Activated T-helper 17 cell treated with anti-CD3 and anti-CD28 coated beads, Interleukin-2, amount 50 U/mL, for 72 hours (primary cell): ENCODE data around the gene TAAR8. TPM values are rescaled to one million over a fixed set of nuclear protein-coding genes. Genes with fewer than 3 reads are reported as not detected.
"Not testable (repeated sequence)": the region's sequence is repeated elsewhere in the genome, so short reads cannot be mapped to it uniquely, and the experiment has no call there.

Source experiments
- ATAC-seq: fragments of 150-1000 bp; cut with Tn5 transposase; replicated peaks from 2 replicates; pipeline ENCODE4 v1.10.0; 2021; ENCODE audit warnings: mild to moderate bottlenecking, moderate library complexity
- H3K27ac Mint-ChIP-seq: one replicate; pipeline ENCODE4 v1.8.0; 2022; ENCODE audit warnings: mixed read lengths
- H3K27me3 Mint-ChIP-seq: one replicate; pipeline ENCODE4 v1.8.0; 2022; ENCODE audit warnings: mixed read lengths
- H3K36me3 Mint-ChIP-seq: one replicate; pipeline ENCODE4 v1.8.0; 2022; ENCODE audit warnings: low read depth, mild to moderate bottlenecking, mixed read lengths
- H3K4me1 Mint-ChIP-seq: one replicate; pipeline ENCODE4 v1.8.0; 2022; ENCODE audit warnings: mixed read lengths
- H3K4me3 Mint-ChIP-seq: one replicate; pipeline ENCODE4 v1.8.0; 2022; ENCODE audit warnings: mild to moderate bottlenecking, mixed read lengths
- H3K9me3 Mint-ChIP-seq: one replicate; pipeline ENCODE4 v1.8.0; 2022; ENCODE audit warnings: mixed read lengths
- total RNA-seq, 2 donors: library from RNA; stranded (reverse); gene quantifications; one replicate each; pipeline ENCODE4 v1.2.3, GENCODE V29; 2022

TAAR8 gene
- total RNA-seq, 2 donors from 2014 or later: not detected

- Mint-ChIP-seq H3K4me1 (no peaks in the 10 kb centered on the region), H3K36me3 (no peaks in the 10 kb centered on the region), H3K27ac (no peak within 1 kb of the TSS), H3K9me3 (no peaks in the 10 kb centered on the region), H3K27me3 (peaks cover 26% of the 10 kb centered on the region), H3K4me3 (no peak within 1 kb of the TSS)
- ATAC-seq: no peak
Observed at GRCh38 chr6:132570221-132570777, 17.8 kb downstream of the TAAR8 start, which contains the start of gene TAAR6. TAAR6 (plus strand) TSS chr6:132570322; CDS start chr6:132570322, 0 bp downstream.

GRCh38 chr6:132571774-132572173 lies 19.3 kb downstream of the TAAR8 start:
- no peaks in the 10 kb centered on the region for H3K4me1 Mint-ChIP-seq
- ATAC-seq: no peak
- H3K36me3 Mint-ChIP-seq: no peaks in the 10 kb centered on the region
- H3K27ac Mint-ChIP-seq: no peak overlapping the region
- peaks cover 22% of the 10 kb centered on the region for H3K27me3 Mint-ChIP-seq
- H3K9me3 Mint-ChIP-seq: no peaks in the 10 kb centered on the region
- no peak overlapping the region for H3K4me3 Mint-ChIP-seq

DNA sequence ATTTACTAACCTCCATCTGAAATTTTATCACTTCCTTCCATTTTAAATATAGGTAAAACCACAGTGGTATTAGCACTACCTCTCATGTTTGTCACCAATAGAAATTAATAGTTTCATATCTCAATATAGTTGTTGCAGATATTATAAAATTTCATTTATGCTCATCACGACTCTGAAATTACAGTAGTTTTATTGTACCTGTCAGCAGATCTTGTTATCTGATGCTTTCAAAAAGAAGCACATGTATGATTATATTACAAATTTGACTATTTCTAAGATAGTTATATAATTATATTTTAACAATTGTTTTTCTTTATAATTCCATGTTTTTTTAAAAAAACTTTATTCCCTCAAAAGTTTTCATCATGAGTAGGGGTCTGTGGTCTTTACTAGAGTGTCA lies 32.2 kb downstream of the TAAR8 start:
- peaks cover 48% of the 10 kb centered on the region for H3K27me3 Mint-ChIP-seq
- no peaks in the 10 kb centered on the region for H3K9me3 Mint-ChIP-seq
- no peak for ATAC-seq
- H3K27ac Mint-ChIP-seq: no peak overlapping the region
- H3K36me3 Mint-ChIP-seq: no peaks in the 10 kb centered on the region
- no peaks in the 10 kb centered on the region for H3K4me1 Mint-ChIP-seq
- no peak overlapping the region for H3K4me3 Mint-ChIP-seq

GRCh38 chr6:132587424-132587823 lies 35.0 kb downstream of the TAAR8 start:
- no peaks in the 10 kb centered on the region for H3K36me3 Mint-ChIP-seq
- no peaks in the 10 kb centered on the region for H3K9me3 Mint-ChIP-seq
- peaks cover 40% of the 10 kb centered on the region for H3K27me3 Mint-ChIP-seq
- H3K27ac Mint-ChIP-seq: no peak overlapping the region
- no peak overlapping the region for H3K4me3 Mint-ChIP-seq
- H3K4me1 Mint-ChIP-seq: no peaks in the 10 kb centered on the region
- ATAC-seq: no peak

DNA sequence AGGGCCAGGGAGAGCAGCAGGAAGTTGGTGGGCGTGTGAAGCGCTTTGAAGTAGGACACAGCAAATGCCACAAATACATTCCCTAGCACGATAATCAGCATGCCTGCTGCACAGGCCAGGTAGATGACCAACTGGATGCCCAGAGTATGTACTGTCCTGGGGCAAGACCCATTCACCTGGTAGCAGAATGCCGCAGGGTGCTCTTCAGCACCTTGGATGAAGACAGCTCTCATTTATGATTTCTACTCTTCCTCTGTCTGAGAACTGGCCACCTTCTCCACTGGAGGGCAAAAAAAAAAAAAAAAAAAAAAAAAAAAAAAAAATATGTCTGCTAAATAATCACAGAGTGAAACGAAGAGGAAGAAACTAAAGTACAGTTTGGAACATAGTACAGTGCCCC lies 37.0 kb downstream of the TAAR8 start, which contains the start of gene TAAR5:
Gene TAAR5, minus strand, starts transcription at position 288 of the 400 bp plus-strand sequence. Its CDS starts 55 bp downstream, at position 233.
- no peaks in the 10 kb centered on the region for H3K9me3 Mint-ChIP-seq
- no peak within 1 kb of the TSS for H3K4me3 Mint-ChIP-seq
- no peak for ATAC-seq
- H3K27me3 Mint-ChIP-seq: peaks cover 30% of the 10 kb centered on the region
- no peaks in the 10 kb centered on the region for H3K36me3 Mint-ChIP-seq
- H3K4me1 Mint-ChIP-seq: no peaks in the 10 kb centered on the region
- H3K27ac Mint-ChIP-seq: no peak within 1 kb of the TSS

- no peak overlapping the region for H3K4me3 Mint-ChIP-seq
- no peak overlapping the region for H3K27ac Mint-ChIP-seq
- H3K27me3 Mint-ChIP-seq: peaks cover 29% of the 10 kb centered on the region
- no peak for ATAC-seq
- no peaks in the 10 kb centered on the region for H3K36me3 Mint-ChIP-seq
- H3K4me1 Mint-ChIP-seq: no peaks in the 10 kb centered on the region
- H3K9me3 Mint-ChIP-seq: no peaks in the 10 kb centered on the region
Observed at GRCh38 chr6:132590362-132590761, 37.9 kb downstream of the TAAR8 start.

GRCh38 chr6:132592855-132593254 lies 40.4 kb downstream of the TAAR8 start:
- Mint-ChIP-seq H3K9me3 (no peaks in the 10 kb centered on the region), H3K4me3 (no peak overlapping the region), H3K4me1 (no peaks in the 10 kb centered on the region), H3K27ac (no peak overlapping the region), H3K27me3 (peaks cover 22% of the 10 kb centered on the region), H3K36me3 (no peaks in the 10 kb centered on the region)
- ATAC-seq: no peak

GRCh38 chr6:132596201-132596600 lies 43.7 kb downstream of the TAAR8 start:
- H3K4me3 Mint-ChIP-seq: no peak overlapping the region
- H3K27ac Mint-ChIP-seq: no peak overlapping the region
- peaks cover 20% of the 10 kb centered on the region for H3K27me3 Mint-ChIP-seq
- H3K9me3 Mint-ChIP-seq: no peaks in the 10 kb centered on the region
- H3K36me3 Mint-ChIP-seq: no peaks in the 10 kb centered on the region
- H3K4me1 Mint-ChIP-seq: peaks cover 3% of the 10 kb centered on the region
- ATAC-seq: no peak

- ATAC-seq: no peak
- Mint-ChIP-seq H3K36me3 (no peaks in the 10 kb centered on the region), H3K27ac (no peak overlapping the region), H3K9me3 (no peaks in the 10 kb centered on the region), H3K4me1 (peaks cover 3% of the 10 kb centered on the region), H3K27me3 (peaks cover 17% of the 10 kb centered on the region), H3K4me3 (no peak overlapping the region)
Observed at GRCh38 chr6:132598473-132598872, 46.0 kb downstream of the TAAR8 start.

- peaks cover 19% of the 10 kb centered on the region for H3K27me3 Mint-ChIP-seq
- H3K36me3 Mint-ChIP-seq, ATAC-seq, H3K27ac Mint-ChIP-seq, H3K4me3 Mint-ChIP-seq, H3K9me3 Mint-ChIP-seq, H3K4me1 Mint-ChIP-seq: not testable (repeated sequence)
Observed at GRCh38 chr6:132600900-132601299, 48.4 kb downstream of the TAAR8 start.

Other genes with a start within 250 kb of the TAAR8 start
- not detected for gene MOXD1, start 151.2 kb upstream of the TAAR8 start, total RNA-seq
- gene STX7, start 39.6 kb upstream of the TAAR8 start, total RNA-seq: 10 to 100 TPM; 17.7 to 28.2 TPM
- gene TAAR9, start 14.4 kb upstream of the TAAR8 start, total RNA-seq: not detected
- not detected for gene TAAR6, start 17.6 kb downstream of the TAAR8 start, total RNA-seq
- not detected for gene TAAR5, start 37.1 kb downstream of the TAAR8 start, total RNA-seq
- gene TAAR2, start 71.6 kb downstream of the TAAR8 start, total RNA-seq: not detected
- gene TAAR1, start 106.5 kb downstream of the TAAR8 start, total RNA-seq: not detected
- gene VNN1, start 161.4 kb downstream of the TAAR8 start, total RNA-seq: not detected
- 1 to 10 TPM; 2.3 to 3.1 TPM for gene VNN2, start 205.2 kb downstream of the TAAR8 start, total RNA-seq
- 1 to 10 TPM; 3.9 to 4.1 TPM for gene SLC18B1, start 246.0 kb downstream of the TAAR8 start, total RNA-seq